PFSK-1 (cell line): ENCODE results near the gene OXER1.

Experiments used
- POLR2AphosphoS5 ChIP-seq: IDR thresholded peaks from 2 replicates; pipeline ENCODE4 v1.6.1; 2012; ENCODE audit warnings: low read depth, mild to moderate bottlenecking, control low read depth, low read length, moderate library complexity
- SIN3A ChIP-seq: IDR thresholded peaks from 2 replicates; pipeline ENCODE4 v1.6.1; 2012; ENCODE audit warnings: mild to moderate bottlenecking, low read length, moderate library complexity, borderline replicate concordance; ENCODE audit not compliant: insufficient read depth

DNA sequence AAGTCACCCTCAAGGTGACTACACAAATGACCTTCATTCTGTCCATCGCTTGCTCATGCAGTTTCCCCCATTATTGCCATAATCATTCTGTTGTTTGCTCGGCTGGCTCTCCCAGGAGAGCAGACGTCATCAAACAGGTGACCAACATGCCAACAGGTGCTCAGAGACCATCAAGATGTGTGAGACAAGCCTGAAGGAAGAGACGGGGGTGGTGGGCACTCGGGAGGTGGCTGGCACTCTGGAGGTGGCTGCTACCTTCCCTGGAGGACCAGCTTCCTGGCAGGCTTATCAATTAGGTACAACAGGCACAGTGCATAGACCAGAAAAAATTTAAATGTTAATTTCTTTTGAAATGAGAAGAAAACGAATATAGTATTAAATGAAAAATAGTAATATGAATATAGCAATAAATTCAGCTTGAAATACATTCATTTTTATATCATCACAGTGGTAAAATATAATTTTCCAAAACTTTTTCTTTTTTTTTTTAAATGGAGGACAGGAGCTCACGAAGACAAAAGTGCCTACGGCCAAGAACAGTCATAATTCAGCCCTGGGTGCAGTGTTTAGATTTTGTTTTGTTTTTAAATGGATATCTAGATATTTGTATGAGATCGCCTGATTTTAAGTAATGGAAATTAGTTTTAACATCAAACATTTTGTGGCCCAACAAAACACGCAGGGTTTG, 45.3 kb upstream of the OXER1 start:
- TF ChIP-seq POLR2AphosphoS5 (no peak), SIN3A (no peak)
